Omental fat pad (tissue), 4 donors: ENCODE results near the gene TBC1D3H. TPM values are rescaled to one million over a fixed set of nuclear protein-coding genes. Genes with fewer than 3 reads are reported as not detected.
"Not testable (repeated sequence)": the region's sequence is repeated elsewhere in the genome, so short reads cannot be mapped to it uniquely, and the experiment has no call there.

Experiments
- ATAC-seq: fragments of 150-250 bp; one replicate; pipeline ENCODE4 v1.9.1; 2016; ENCODE audit warnings: mild to moderate bottlenecking, moderate library complexity; ENCODE audit not compliant: low FRiP score
- DNase-seq: peaks from one replicate; pipeline ENCODE4 v3.0.0-alpha.2; 2019; ENCODE audit warnings: low spot score
- small RNA-seq: library from RNA; depleted of rRNA; stranded (forward); fragments of <200 nt; gene quantifications from one replicate; pipeline ENCODE3, GENCODE V24; 2016
- total RNA-seq, 4 donors: library from RNA; depleted of rRNA; stranded (reverse); fragments of >200 nt; gene quantifications; one replicate each; pipeline ENCODE4 v1.1.0, GENCODE V29; 2016

TBC1D3H gene
- total RNA-seq = not detected

DNA sequence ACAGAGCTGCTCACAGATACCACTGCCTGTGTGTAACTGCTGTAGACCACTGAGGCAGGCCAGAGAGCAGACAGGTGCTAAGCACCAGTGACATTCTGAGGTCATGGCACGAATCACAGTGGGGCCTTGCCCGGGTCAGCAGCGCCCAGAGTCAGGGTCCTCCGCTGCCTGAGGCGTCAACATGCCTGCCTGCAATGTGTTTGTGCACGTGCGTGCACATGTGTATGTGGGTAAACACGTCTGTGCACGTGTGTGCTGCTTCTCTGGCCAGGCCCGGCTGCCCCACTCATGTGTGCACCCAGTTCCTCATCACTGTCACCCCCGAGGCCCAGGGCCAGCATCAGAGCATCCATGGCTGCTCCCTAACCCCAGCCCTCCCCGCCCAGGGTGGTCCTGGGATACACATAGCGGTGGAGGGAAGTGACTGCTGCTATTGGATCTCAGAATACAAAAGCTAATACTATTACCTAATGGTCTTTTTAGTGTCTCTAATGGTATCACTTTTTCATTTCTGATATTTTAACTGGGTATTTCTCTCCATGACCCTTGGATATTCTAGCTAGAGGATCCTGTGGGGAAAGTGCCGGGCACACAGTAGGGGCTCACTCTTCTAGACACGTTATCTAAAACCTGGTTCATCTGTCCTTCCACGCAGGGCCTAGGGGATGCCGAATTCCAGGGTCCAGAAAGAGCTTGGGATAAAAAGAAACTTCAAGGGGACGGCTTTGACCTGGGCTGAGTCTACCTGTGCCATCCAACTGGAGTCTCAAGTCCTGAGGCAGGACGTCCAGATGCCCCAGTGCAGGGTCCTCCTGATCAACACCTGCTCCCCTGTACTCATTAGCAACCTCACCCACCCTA lies at the start of gene TBC1D3H:
Gene TBC1D3H, minus strand, starts transcription at position 51 of the 861 bp plus-strand sequence. CDS start 1,540 bp downstream, outside the sequence.
- not testable (repeated sequence) for ATAC-seq, DNase-seq

DNA sequence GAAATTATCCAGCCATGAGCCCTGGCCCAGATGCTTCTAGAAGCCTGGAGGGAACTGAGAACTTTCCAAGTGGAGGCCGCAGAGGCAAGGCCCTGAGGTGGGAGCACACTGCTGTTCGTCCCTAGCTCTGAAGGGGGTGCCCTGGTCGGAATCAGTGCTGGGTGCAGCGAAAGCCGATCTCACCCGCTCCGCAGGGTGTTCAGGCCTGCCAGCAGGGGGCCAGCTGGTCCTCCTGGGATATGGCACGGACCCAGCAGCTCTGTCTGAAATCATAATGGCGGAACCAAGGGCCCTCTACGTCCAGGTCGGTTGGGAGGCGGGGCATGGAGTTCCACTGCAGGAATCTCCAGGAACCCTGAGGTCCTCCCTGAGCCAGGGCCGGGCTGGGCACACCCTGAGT lies 40.7 kb upstream of the TBC1D3H start:
- not testable (repeated sequence) for DNase-seq, ATAC-seq

DNA sequence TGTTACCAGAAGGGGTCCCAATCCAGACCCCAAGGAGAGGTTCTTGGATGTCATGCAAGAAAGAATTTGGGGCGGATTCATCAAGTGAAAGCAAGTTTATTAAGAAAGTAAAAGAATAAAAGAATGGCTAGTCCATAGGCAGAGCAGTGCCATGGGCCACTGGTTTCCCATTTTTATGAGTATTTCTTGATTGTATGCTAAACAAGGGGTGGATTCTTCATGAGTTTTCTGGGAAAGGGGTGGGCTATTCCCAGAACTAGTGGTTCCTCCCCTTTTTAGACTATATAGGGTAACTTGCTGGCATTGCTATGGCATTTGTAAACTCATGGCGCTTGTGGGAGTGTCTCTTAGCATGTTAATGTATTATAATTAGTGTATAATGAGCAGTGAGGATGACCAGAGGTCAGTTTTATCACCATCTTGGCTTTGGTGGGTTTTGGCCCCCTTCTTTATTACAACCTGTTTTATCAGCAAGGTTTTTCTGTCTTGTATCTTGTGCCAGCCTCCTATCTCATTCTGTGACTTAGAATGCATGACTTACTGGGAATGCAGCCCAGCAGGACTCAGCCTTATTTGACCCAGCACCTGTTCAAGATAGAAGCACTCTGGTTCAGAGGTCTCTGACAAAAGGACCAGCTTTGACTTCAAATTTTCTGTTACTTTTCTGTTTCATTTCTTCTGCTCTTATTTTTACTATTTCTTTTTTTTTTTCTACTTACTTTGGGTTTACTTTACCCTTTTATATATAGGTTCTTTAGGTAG lies 27.1 kb upstream of the TBC1D3H start:
- ATAC-seq, DNase-seq: not testable (repeated sequence)

DNA sequence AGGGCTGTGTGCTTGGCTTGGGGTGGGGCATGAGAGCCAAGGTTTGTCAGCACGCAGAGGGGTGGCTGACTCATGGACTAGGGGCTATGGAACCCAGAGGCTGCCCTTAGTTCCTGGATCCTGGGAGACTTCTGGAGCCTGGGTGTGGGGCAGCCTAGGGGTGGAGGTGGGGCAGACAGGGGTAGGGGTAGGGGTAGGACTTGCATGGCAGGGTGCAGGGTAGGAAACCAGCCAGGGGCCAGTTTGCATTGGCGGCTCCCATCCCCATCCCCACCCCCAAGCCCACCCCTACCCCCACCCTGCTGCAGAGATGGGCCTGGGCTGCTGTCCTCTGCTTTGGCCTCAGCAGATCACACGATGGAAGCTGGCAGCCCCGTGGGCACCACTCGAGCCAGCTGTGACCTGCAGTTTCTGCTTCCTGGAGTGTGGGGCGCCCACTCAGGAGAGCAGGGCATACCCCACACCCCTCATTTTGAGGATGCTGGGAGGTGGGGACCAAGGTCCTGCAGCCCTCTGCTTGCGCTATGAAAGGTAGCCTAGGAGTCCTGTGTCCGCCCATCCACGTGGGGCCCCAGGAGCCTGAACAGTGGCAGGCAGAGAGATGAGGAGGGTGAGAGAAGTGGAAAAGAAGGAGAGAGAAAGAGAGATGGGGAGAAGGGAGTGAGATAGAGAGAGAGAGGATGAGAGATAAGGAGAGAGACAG lies 2.9 kb upstream of the TBC1D3H start:
- ATAC-seq = peak; percentile 41
- not testable (repeated sequence) for DNase-seq

DNA sequence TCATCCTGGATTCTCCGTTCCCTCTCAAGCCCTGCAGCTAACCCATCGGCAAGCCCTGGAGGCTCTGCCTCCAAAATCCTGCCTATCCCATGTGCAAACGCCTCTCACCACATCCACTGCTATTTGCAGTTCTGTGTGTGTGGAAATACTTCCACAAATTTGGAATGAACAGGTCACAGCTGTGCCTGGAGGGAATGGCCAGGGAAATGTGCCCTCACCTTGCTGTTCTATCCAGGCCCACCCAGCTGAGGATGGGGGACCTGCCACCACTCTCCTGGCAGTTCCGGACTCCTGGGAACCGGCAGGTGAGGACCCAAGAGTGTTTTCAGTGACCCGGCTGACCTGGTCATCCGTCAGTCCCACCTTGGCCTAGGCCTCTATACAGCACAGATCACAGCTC lies 12.3 kb downstream of the TBC1D3H start:
- ATAC-seq = not testable (repeated sequence)

DNA sequence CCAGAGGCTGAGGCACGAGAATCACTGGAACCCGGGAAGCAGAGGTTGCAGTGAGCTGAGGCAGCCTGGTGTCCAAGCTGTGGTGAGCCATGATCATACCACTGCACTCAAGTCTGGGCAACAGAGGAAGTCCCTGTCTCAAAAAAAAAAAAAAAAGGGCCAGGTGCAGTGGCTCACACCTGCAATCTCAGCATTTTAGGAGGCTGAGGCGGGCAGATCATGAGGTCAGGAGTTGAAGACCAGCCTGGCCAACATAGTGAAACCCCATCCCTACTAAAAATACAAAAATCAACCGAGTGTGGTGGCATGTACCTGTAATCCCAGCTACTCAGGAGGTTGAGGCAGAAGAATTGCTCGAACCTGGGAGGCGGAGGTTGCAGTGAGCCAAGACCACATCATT lies 25.7 kb downstream of the TBC1D3H start:
- not testable (repeated sequence) for DNase-seq, ATAC-seq

More for the DNA sequence above, 12.3 kb downstream of the TBC1D3H start:
- not testable (repeated sequence) for DNase-seq

Small RNAs within 50 kb of the gene (small RNA-seq; reads per million reads assigned to genes)
- not detected for gene RNU6-1192P

Other genes with a start within 250 kb of the TBC1D3H start
- 1 to 10 TPM; 1.5 to 6.9 (median 2.4) TPM for gene TBC1D3B, start 211.8 kb downstream of the TBC1D3H start, total RNA-seq
- gene CCL3L1, start 191.7 kb downstream of the TBC1D3H start, total RNA-seq = under 1 TPM in 3 of 4 donors, not detected in 1; 0.48 to 0.93 (median 0.88) TPM
- 1 to 10 TPM in 3 of 4 donors, not detected in 1; 1.1 to 3.2 (median 3.1) TPM for gene CCL4L2, start 177.4 kb downstream of the TBC1D3H start, total RNA-seq
- gene TBC1D3I, start 123.9 kb downstream of the TBC1D3H start, total RNA-seq = under 1 TPM in 1 of 4 donors, not detected in 3; 0.28 TPM
- gene TBC1D3G, start 64.6 kb downstream of the TBC1D3H start, total RNA-seq = 1 to 10 TPM in 1 of 4 donors, not detected in 3; 1.8 TPM
- 10 to 100 TPM; 19.8 to 35.2 (median 25.4) TPM for gene ZNHIT3, start 98.2 kb upstream of the TBC1D3H start, total RNA-seq
- 100 to 1,000 TPM in 1 of 4 donors, 10 to 100 TPM in 3; 25.6 to 103 (median 39.6) TPM for gene MYO19, start 146.4 kb upstream of the TBC1D3H start, total RNA-seq
- 10 to 100 TPM in 1 of 4 donors, 1 to 10 TPM in 3; 3.8 to 15.3 (median 7.2) TPM for gene PIGW, start 146.6 kb upstream of the TBC1D3H start, total RNA-seq
- 10 to 100 TPM; 54.3 to 80.9 (median 63.1) TPM for gene GGNBP2, start 156.5 kb upstream of the TBC1D3H start, total RNA-seq
- 10 to 100 TPM in 2 of 4 donors, 1 to 10 TPM in 2; 5.6 to 19.8 (median 11.1) TPM for gene DHRS11, start 203.4 kb upstream of the TBC1D3H start, total RNA-seq
- 1 to 10 TPM; 5.3 to 8.2 (median 5.6) TPM for gene MRM1, start 213.1 kb upstream of the TBC1D3H start, total RNA-seq